Sigmoid colon (tissue), 7 donors: ENCODE data around the gene TRNP1. TPM values are rescaled to one million over a fixed set of nuclear protein-coding genes. Genes with fewer than 3 reads are reported as not detected.

Experiments
- DNase-seq: peaks from one replicate; pipeline ENCODE4 v3.0.0-alpha.2; 2019
- H3K27ac ChIP-seq, 4 donors: fragments of 200-600 bp; sonication (generic); one replicate each; pipeline ENCODE4 v1.5.1; 2016 to 2019; ENCODE audit warnings: mild to moderate bottlenecking in 1 of 4
- H3K27me3 ChIP-seq, 3 donors: fragments of 200-600 bp; sonication (generic); one replicate each; pipeline ENCODE4 v1.5.1; 2019; ENCODE audit warnings: mild to moderate bottlenecking in 1 of 3
- H3K36me3 ChIP-seq, 4 donors: fragments of 200-600 bp; sonication (generic); one replicate each; pipeline ENCODE4 v1.5.1; 2016 to 2019
- H3K4me1 ChIP-seq, 4 donors: fragments of 200-600 bp; sonication (generic); one replicate each; pipeline ENCODE4 v1.5.1; 2017 to 2019
- H3K4me3 ChIP-seq, 4 donors: fragments of 200-600 bp; sonication (generic); one replicate each; pipeline ENCODE4 v1.5.1; 2017 to 2019; ENCODE audit warnings: mild to moderate bottlenecking in 2 of 4, moderate library complexity in 1 of 4
- H3K9me3 ChIP-seq, 4 donors: fragments of 200-600 bp in 3 of 4; sonication (generic) in 3 of 4; one replicate each; pipeline versions ENCODE4 v1.5.1 to v1.6.1; 2013 to 2019
- EP300 ChIP-seq, 4 donors: sonication (generic); formaldehyde crosslinking; IDR thresholded peaks; one replicate each; pipeline ENCODE4 v1.6.1; 2017; ENCODE audit warnings: antibody characterized with exemption in 4 of 4
- POLR2A ChIP-seq, 2 donors: fragments of 450-650 bp; IDR thresholded peaks; one replicate each; pipeline ENCODE4 v1.6.1; 2016; ENCODE audit warnings: antibody characterized with exemption in 2 of 2, mild to moderate bottlenecking in 2 of 2, moderate library complexity in 2 of 2
- POLR2AphosphoS5 ChIP-seq, 4 donors: sonication (generic); formaldehyde crosslinking; IDR thresholded peaks; one replicate each; pipeline ENCODE4 v1.6.1; 2017; ENCODE audit warnings: antibody characterized with exemption in 4 of 4
- WGBS, 2 donors: extraction: QIAGEN DNeasy Blood & Tissue Kit; methylation state at CpG; one replicate each; pipeline ENCODE4 v1.1.7; 2013; 5-methylcytosine and 5-hydroxymethylcytosine counted together
- intact Hi-C: fragments of 100-400 bp; cut with DNase I; formaldehyde crosslinking; loops from one replicate; pipeline ENCODE4 v1.15.1; 2023
- polyA plus RNA-seq, 3 donors: library from polyadenylated mRNA; stranded (reverse); fragments of 200-250 nt; gene quantifications; one replicate each; pipeline ENCODE4 v1.2.3, GENCODE V29; 2013
- total RNA-seq, 4 donors: library from RNA; depleted of rRNA; stranded (reverse); fragments of >200 nt; gene quantifications; one replicate each; pipeline ENCODE4 v1.1.0, GENCODE V29; 2016
- TF ChIP-seq, protein P1 (sequence below), 4 experiments: fragments of 450-650 bp in 3 of 4; fragments of 200-600 bp in 1 of 4; IDR thresholded peaks; one replicate each; pipeline ENCODE4 v1.5.1; 2016 to 2019; ENCODE audit warnings: antibody characterized with exemption in 4 of 4, mild to moderate bottlenecking in 3 of 4, moderate library complexity in 2 of 4
- donor health status: healthy with polysubstance abuse.
- donor health status: Bipolar disorder and iron deficiency.
- donor health status: healthy.

Gene TRNP1
- total and polyA plus RNA-seq, 7 donors, result 3.0 to 29.6 (median 15.5) TPM

- TF ChIP-seq POLR2A (IDR thresholded peaks at IDR 0.05), result no peak
- TF ChIP-seq POLR2AphosphoS5 (IDR thresholded peaks at IDR 0.05), result peak in 2 of 4 donors; percentile 9 to 35
- no peak overlapping the region for H3K4me3 ChIP-seq
- peak overlapping the region; percentile 87 to 98 (median 97) for H3K27ac ChIP-seq
- WGBS, 2 donors, result 84 to 88% methylated on average over 13 of the region's 13 CpGs
- H3K27me3 ChIP-seq, result no peaks in the 10 kb centered on the region
- peaks cover 8 to 33% (median 16%) of the 10 kb centered on the region in 4 donors for H3K36me3 ChIP-seq
- H3K9me3 ChIP-seq, result no peaks in the 10 kb centered on the region
- H3K4me1 ChIP-seq, result peaks cover 0 to 96% (median 89%) of the 10 kb centered on the region in 4 donors
- DNase-seq, result no peak
- intact Hi-C loops, result no loop called here
Measured at GRCh38 chr1:27006683-27007082, 13.2 kb downstream of the TRNP1 start.

GRCh38 chr1:27007909-27008582 is 14.6 kb downstream of the TRNP1 start:
- no peak for DNase-seq
- peak overlapping the region; percentile 87 to 98 (median 97) for H3K27ac ChIP-seq
- H3K9me3 ChIP-seq, result no peaks in the 10 kb centered on the region
- no peaks in the 10 kb centered on the region for H3K27me3 ChIP-seq
- TF ChIP-seq EP300 (IDR thresholded peaks at IDR 0.05), result peak in 1 of 4 donors; percentile 38
- TF ChIP-seq, protein P1, sequence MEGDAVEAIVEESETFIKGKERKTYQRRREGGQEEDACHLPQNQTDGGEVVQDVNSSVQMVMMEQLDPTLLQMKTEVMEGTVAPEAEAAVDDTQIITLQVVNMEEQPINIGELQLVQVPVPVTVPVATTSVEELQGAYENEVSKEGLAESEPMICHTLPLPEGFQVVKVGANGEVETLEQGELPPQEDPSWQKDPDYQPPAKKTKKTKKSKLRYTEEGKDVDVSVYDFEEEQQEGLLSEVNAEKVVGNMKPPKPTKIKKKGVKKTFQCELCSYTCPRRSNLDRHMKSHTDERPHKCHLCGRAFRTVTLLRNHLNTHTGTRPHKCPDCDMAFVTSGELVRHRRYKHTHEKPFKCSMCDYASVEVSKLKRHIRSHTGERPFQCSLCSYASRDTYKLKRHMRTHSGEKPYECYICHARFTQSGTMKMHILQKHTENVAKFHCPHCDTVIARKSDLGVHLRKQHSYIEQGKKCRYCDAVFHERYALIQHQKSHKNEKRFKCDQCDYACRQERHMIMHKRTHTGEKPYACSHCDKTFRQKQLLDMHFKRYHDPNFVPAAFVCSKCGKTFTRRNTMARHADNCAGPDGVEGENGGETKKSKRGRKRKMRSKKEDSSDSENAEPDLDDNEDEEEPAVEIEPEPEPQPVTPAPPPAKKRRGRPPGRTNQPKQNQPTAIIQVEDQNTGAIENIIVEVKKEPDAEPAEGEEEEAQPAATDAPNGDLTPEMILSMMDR (IDR thresholded peaks at IDR 0.05), result no peak
- no peak for TF ChIP-seq POLR2A (IDR thresholded peaks at IDR 0.05)
- peak in 3 of 4 donors; percentile 33 to 54 (median 34) for TF ChIP-seq POLR2AphosphoS5 (IDR thresholded peaks at IDR 0.05)
- intact Hi-C loops, result no loop called here
- WGBS, 2 donors, result 26 to 67% methylated on average over 9 of the region's 9 CpGs
- peak overlapping the region in 3 of 4 donors; percentile 1 to 25 (median 9) for H3K4me3 ChIP-seq
- H3K36me3 ChIP-seq, result peaks cover 8 to 27% (median 16%) of the 10 kb centered on the region in 4 donors
- peaks cover 0 to 83% (median 78%) of the 10 kb centered on the region in 4 donors for H3K4me1 ChIP-seq

GRCh38 chr1:27009601-27010197 is 16.2 kb downstream of the TRNP1 start:
- DNase-seq, result peak; percentile 80
- peaks cover 0 to 68% (median 67%) of the 10 kb centered on the region in 4 donors for H3K4me1 ChIP-seq
- H3K27me3 ChIP-seq, result no peaks in the 10 kb centered on the region
- peak overlapping the region; percentile 87 to 98 (median 97) for H3K27ac ChIP-seq
- H3K9me3 ChIP-seq, result no peaks in the 10 kb centered on the region
- intact Hi-C loops, result no loop called here
- peaks cover 8 to 20% (median 16%) of the 10 kb centered on the region in 4 donors for H3K36me3 ChIP-seq
- H3K4me3 ChIP-seq, result peak overlapping the region; percentile 57 to 86 (median 70)
- WGBS, 2 donors, result 17 to 65% methylated on average over 6 of the region's 6 CpGs
- TF ChIP-seq EP300 (IDR thresholded peaks at IDR 0.05) (no peak), POLR2AphosphoS5 (IDR thresholded peaks at IDR 0.05) (peak in 3 of 4 donors; percentile 10 to 22 (median 11))
- TF ChIP-seq, protein P1 (IDR thresholded peaks at IDR 0.05), result no peak

GRCh38 chr1:27010226-27010994 is 16.9 kb downstream of the TRNP1 start:
- no peak for DNase-seq
- H3K4me3 ChIP-seq, result peak overlapping the region; percentile 57 to 86 (median 70)
- intact Hi-C loops, result no loop called here
- no peaks in the 10 kb centered on the region for H3K9me3 ChIP-seq
- peaks cover 8 to 14% (median 13%) of the 10 kb centered on the region in 4 donors for H3K36me3 ChIP-seq
- H3K27me3 ChIP-seq, result no peaks in the 10 kb centered on the region
- peak overlapping the region; percentile 87 to 98 (median 97) for H3K27ac ChIP-seq
- H3K4me1 ChIP-seq, result peaks cover 0 to 61% (median 60%) of the 10 kb centered on the region in 4 donors
- WGBS, 2 donors, result 65 to 81% methylated on average over 5 of the region's 5 CpGs
- TF ChIP-seq EP300 (IDR thresholded peaks at IDR 0.05) (no peak), POLR2AphosphoS5 (IDR thresholded peaks at IDR 0.05) (no peak), POLR2A (IDR thresholded peaks at IDR 0.05) (no peak)
- TF ChIP-seq, protein P1 (IDR thresholded peaks at IDR 0.05), result no peak
